ENCODE measurements around the gene PLAC9. TPM values are rescaled to one million over a fixed set of nuclear protein-coding genes. Genes with fewer than 3 reads are reported as not detected.

The PLAC9 gene
- total RNA-seq, 1 experiment from 2014 or later, result 7.3 TPM

GRCh38 chr10:80168162-80168511 lies 35.6 kb downstream of the PLAC9 start:
- ChIA-PET POLR2A (no interaction called here), CTCF (interaction anchor here (1.1 to 2.2 kb wide), 5 partner anchors 17 to 110 kb away, joined by 3 to 10 read pairs (median 5); no protein-coding TSS in a partner anchor)
- Mint-ChIP-seq H3K27ac (no peak overlapping the region), H3K36me3 (peaks cover 13% of the 10 kb centered on the region), H3K4me3 (no peak overlapping the region), H3K9me3 (no peaks in the 10 kb centered on the region), H3K27me3 (ENCODE audit: low read depth) (no peaks in the 10 kb centered on the region), H3K4me1 (peaks cover 18% of the 10 kb centered on the region)
- DNase-seq (ENCODE audit: low spot score) (no peak), ATAC-seq (no peak)
- TF ChIP-seq FOXP1 (CRISPR knock-in tag; IDR thresholded peaks at IDR 0.05; ENCODE audit: borderline replicate concordance) (no peak), CBFB (CRISPR knock-in tag; IDR thresholded peaks at IDR 0.05; ENCODE audit: low read depth) (no peak), ATF6 (CRISPR knock-in tag; IDR thresholded peaks at IDR 0.05) (no peak), PRDM15 (CRISPR knock-in tag; IDR thresholded peaks at IDR 0.05) (no peak), CDX4 (CRISPR knock-in tag; IDR thresholded peaks at IDR 0.05; ENCODE audit: borderline replicate concordance) (no peak), MXD4 (CRISPR knock-in tag; IDR thresholded peaks at IDR 0.05; ENCODE audit: borderline replicate concordance) (no peak), ZSCAN18 (CRISPR knock-in tag; IDR thresholded peaks at IDR 0.05) (no peak), JAZF1 (CRISPR knock-in tag; IDR thresholded peaks at IDR 0.05) (no peak), ZNF219 (CRISPR knock-in tag; IDR thresholded peaks at IDR 0.05; ENCODE audit: borderline replicate concordance) (no peak)

GRCh38 chr10:80168679-80169380 lies 36.3 kb downstream of the PLAC9 start:
- ATAC-seq (peak; percentile 71), DNase-seq (ENCODE audit: low spot score) (peak; percentile 58)
- Mint-ChIP-seq H3K4me1 (peaks cover 22% of the 10 kb centered on the region), H3K4me3 (no peak overlapping the region), H3K27ac (no peak overlapping the region), H3K36me3 (peaks cover 10% of the 10 kb centered on the region; the same call in 1 of the 2 replicates), H3K27me3 (ENCODE audit: low read depth) (no peaks in the 10 kb centered on the region), H3K9me3 (no peaks in the 10 kb centered on the region)
- TF ChIP-seq STAT6 (CRISPR knock-in tag; conservative IDR thresholded peaks at IDR 0.05; ENCODE audit: low read depth) (no peak), ELF4 (CRISPR knock-in tag; IDR thresholded peaks at IDR 0.05; ENCODE audit: low read depth) (no peak), CTCF (IDR thresholded peaks at IDR 0.05) (peak; percentile 54), SP1 (CRISPR knock-in tag; conservative IDR thresholded peaks at IDR 0.05) (no peak)
- CTCF ChIA-PET, result interaction anchor here (1.1 to 2.2 kb wide), 5 partner anchors 16 to 110 kb away, joined by 3 to 10 read pairs (median 5); no protein-coding TSS in a partner anchor
- POLR2A ChIA-PET, result no interaction called here

All from WTC11 (cell line).